GM12873 (cell line): ENCODE results near the gene BTBD17.

Source experiments
- TF ChIP-seq, protein P1 (sequence below): IDR thresholded peaks from 2 replicates; pipeline ENCODE4 v1.5.1; 2012; ENCODE audit warnings: low read depth, mild to moderate bottlenecking, moderate library complexity, low read length, control low read depth; ENCODE audit not compliant: insufficient read depth; ENCODE audit errors: missing control alignments

BTBD17 gene

DNA sequence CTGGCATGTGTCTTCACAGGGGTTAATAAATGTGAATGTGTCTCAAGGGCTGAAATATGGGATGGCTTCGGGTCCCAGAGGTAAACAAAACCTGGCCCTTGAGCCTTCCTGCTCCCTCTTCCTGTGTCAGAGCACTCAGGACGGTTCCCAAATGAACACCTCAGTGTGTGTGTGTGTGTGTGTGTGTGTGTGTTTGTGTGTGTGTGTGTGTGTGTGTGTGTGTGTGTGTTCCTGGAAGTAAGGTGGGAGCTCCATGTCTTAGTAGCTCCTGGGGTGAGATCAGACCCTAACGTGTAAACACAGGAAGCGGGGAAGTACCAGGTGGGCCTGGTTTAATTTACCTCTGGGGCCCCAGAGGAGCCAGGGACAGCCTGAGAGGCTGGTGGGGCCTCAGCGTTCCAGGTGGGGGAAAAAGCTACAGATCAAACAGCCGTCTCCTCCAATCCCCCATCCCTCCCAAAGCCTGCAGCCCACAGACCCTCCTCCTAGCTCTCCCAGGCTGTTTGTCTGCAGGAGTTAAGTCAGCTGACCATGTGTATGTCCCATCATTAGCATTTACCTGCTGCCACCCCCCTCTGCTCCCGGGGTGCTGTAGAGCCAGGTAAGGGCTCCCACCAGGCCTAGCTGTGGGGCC lies 29.5 kb downstream of the BTBD17 start:
- TF ChIP-seq, protein P1, sequence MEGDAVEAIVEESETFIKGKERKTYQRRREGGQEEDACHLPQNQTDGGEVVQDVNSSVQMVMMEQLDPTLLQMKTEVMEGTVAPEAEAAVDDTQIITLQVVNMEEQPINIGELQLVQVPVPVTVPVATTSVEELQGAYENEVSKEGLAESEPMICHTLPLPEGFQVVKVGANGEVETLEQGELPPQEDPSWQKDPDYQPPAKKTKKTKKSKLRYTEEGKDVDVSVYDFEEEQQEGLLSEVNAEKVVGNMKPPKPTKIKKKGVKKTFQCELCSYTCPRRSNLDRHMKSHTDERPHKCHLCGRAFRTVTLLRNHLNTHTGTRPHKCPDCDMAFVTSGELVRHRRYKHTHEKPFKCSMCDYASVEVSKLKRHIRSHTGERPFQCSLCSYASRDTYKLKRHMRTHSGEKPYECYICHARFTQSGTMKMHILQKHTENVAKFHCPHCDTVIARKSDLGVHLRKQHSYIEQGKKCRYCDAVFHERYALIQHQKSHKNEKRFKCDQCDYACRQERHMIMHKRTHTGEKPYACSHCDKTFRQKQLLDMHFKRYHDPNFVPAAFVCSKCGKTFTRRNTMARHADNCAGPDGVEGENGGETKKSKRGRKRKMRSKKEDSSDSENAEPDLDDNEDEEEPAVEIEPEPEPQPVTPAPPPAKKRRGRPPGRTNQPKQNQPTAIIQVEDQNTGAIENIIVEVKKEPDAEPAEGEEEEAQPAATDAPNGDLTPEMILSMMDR: no peak

DNA sequence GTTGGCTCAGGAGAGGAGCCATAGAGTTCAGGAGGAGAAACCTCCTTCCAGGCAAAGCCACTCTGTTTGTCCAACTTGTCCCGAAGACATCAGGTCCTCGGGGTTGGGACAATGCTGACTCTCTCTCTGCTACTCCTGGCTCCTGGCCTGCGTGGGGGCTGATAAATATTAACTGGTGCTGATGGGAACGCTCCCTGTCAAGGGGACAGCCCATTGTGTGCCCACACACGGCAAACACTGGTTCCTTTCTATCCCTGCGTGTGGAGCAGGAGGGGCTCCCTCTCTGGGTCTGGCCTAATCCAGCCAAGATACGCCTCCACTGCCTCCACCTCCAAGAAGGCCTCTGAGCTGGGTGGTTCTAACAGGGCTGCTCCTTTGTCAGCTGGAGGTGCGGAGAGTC lies 31.2 kb downstream of the BTBD17 start:
- TF ChIP-seq, protein P1: no peak

DNA sequence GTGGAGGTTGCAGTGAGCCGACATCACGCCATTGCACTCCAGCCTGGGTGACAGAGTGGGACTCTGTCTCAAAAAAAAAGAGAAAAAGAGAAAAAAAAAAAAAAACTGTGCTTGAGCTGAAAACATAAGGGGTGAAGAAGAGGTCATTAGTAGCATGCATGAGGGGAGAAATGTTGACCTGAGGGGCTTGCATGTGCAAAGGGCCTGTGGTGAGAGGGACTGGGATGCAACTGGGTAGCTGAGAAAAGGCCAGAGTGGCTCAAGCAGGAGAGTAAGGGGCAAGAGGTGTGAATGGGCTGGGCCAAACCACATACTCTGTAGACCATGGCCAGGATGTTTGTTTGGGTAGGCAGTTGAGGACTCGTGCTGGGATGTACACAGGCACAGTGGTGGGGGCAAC lies 32.3 kb downstream of the BTBD17 start:
- TF ChIP-seq, protein P1: no peak

DNA sequence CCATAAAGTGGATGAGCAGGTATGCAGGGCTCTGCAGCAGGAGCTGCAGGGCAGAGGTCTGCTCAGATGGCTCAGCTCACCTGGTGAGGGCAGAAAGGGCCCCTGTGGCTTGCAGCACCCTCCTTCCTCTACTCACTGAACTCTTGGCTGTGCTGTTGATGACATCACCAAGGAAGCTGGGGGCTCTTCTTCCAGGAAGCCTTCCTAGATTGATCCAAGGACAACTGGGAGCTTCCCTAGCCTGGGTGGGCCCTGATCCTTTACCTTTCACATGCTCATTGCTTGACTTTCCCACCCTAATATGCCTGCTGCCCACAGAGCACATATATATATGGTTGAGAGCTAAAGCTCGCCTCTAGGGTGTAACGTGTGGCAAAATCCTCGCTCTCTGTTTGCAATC lies 33.2 kb downstream of the BTBD17 start:
- TF ChIP-seq, protein P1: no peak

DNA sequence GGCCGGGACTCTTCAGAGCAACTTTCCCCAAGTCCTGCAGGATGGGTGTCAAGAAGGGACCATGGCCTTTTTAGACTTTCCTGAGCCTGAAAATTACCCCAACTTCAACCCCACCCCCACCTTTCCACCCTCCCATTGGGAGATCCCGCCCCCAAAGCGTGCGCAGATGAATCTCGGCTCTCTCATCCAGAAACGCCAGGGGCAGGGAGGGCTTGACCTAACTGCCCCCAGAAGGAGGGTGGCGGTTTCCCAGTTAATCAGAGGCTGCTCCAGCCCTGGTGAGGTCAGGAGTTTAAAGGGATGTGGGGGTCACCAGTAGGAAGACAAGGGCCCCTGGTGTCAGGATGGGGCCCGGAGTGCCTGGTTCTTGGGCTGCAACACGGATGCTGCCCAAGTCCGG lies 35.2 kb downstream of the BTBD17 start:
- TF ChIP-seq, protein P1: no peak

DNA sequence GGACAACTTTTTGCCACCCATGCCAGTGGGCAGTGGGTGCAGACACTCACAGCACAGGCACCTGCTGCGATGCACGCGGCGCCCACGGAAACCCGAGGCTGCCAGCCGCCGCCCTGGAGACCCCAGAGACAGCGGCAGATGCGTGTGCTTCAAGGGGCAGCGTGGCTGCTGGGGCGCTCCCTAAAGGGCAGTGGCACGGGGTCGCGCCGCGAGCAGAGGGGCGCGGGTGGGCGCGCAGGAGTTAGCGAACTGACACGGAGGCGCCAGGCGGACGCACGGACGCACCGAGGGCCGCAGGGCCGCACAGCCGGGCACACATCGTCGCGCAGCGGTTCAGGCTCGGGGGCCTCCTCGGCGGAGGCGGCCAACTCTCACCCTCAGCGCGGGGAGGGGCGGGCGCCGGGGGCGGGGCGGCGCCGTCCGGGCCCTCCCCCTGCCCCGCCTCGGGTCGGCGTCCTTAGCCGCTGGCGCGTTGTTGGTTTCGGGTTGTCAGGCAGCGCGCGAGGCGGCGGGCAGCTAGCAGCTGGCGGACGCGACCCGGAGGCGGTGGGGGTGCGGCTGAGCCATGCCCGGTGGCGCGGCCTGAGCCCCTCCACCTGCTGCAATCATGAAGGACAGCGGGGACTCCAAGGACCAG lies 35.8 kb downstream of the BTBD17 start, which contains the start of gene KIF19:
TSS of gene KIF19 (plus strand) at position 484 of the 637 bp plus-strand sequence. CDS start at position 608, 124 bp downstream.
- TF ChIP-seq, protein P1: no peak

DNA sequence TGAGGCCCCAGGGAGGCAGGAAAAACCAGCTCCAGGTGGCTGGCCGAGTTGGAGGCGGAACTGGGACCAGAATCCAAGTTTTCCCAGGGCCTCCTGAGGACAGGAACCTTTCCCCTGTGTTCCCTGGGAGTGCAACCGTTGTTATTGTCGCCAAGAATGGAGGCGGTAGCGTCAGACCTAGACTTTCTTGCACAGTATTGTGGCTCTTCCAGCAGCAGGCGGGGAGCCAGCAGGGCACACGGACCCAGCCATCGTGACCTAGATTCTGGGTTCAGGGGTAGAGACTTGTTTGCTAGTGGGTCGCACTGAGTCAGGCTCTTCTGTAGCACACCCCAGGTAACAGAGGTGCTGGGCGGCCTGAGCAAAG lies 36.3 kb downstream of the BTBD17 start:
- TF ChIP-seq, protein P1: no peak
